Astrocyte of the cerebellum (primary cell): ENCODE measurements around the gene GPC5.

ENCODE experiments used
- DNase-seq: peaks from one replicate; pipeline ENCODE4 v3.0.0-alpha.2; 2011; ENCODE audit warnings: low read depth
- H3K4me3 ChIP-seq: 2 replicates; pipeline ENCODE4 v1.5.1; 2011; ENCODE audit warnings: mild to moderate bottlenecking, low read depth, low read length, moderate library complexity
- CTCF ChIP-seq: IDR thresholded peaks from 2 replicates; pipeline ENCODE4 v1.5.1; 2012; ENCODE audit warnings: low read length, low read depth, moderate library complexity, mild to moderate bottlenecking; ENCODE audit errors: missing control alignments
- in situ Hi-C: cut with HindIII; loops from 2 replicates; pipeline ENCODE4 v1.10.0; 2017; ENCODE audit warnings: low sequenced_read_pairs

GPC5 gene

GRCh38 chr13:91368676-91369440, 29.6 kb upstream of the GPC5 start:
- TF ChIP-seq CTCF: no peak
- no peak overlapping the region for H3K4me3 ChIP-seq
- in situ Hi-C loops: no loop called here
- no peak for DNase-seq

- no peak overlapping the region for H3K4me3 ChIP-seq
- in situ Hi-C loops: no loop called here
- peak; percentile 53 for DNase-seq
- no peak for TF ChIP-seq CTCF
Measured at GRCh38 chr13:91369441-91369831, 29.0 kb upstream of the GPC5 start.

- in situ Hi-C loops: no loop called here
- no peak overlapping the region for H3K4me3 ChIP-seq
- DNase-seq: no peak
- TF ChIP-seq CTCF: no peak
Measured at GRCh38 chr13:91370501-91370900, 27.9 kb upstream of the GPC5 start.

- no peak for DNase-seq
- in situ Hi-C loops: no loop called here
- H3K4me3 ChIP-seq: no peak overlapping the region
- TF ChIP-seq CTCF: no peak
Measured at GRCh38 chr13:91372911-91373310, 25.5 kb upstream of the GPC5 start.

- no peak for DNase-seq
- peak; percentile 73 for TF ChIP-seq CTCF
- in situ Hi-C loops: no loop called here
- no peak overlapping the region for H3K4me3 ChIP-seq
Measured at GRCh38 chr13:91375116-91375729, 23.2 kb upstream of the GPC5 start.

GRCh38 chr13:91381371-91381770, 17.1 kb upstream of the GPC5 start:
- no peak overlapping the region for H3K4me3 ChIP-seq
- peak; percentile 59 for TF ChIP-seq CTCF
- in situ Hi-C loops: no loop called here
- DNase-seq: peak; percentile 38
